Sigmoid colon (tissue), 4 donors: ENCODE results near the gene EVI5L.

ENCODE experiments used
- EP300 ChIP-seq, 4 donors: sonication (generic); formaldehyde crosslinking; IDR thresholded peaks; one replicate each; pipeline ENCODE4 v1.6.1; 2017; ENCODE audit warnings: antibody characterized with exemption in 4 of 4
- POLR2A ChIP-seq, 2 donors: fragments of 450-650 bp; IDR thresholded peaks; one replicate each; pipeline ENCODE4 v1.6.1; 2016; ENCODE audit warnings: antibody characterized with exemption in 2 of 2, mild to moderate bottlenecking in 2 of 2, moderate library complexity in 2 of 2
- POLR2AphosphoS5 ChIP-seq, 4 donors: sonication (generic); formaldehyde crosslinking; IDR thresholded peaks; one replicate each; pipeline ENCODE4 v1.6.1; 2017; ENCODE audit warnings: antibody characterized with exemption in 4 of 4
- TF ChIP-seq, protein P1 (sequence below), 4 experiments: fragments of 450-650 bp in 3 of 4; fragments of 200-600 bp in 1 of 4; IDR thresholded peaks; one replicate each; pipeline ENCODE4 v1.5.1; 2016 to 2019; ENCODE audit warnings: antibody characterized with exemption in 4 of 4, mild to moderate bottlenecking in 3 of 4, moderate library complexity in 2 of 4

DNA sequence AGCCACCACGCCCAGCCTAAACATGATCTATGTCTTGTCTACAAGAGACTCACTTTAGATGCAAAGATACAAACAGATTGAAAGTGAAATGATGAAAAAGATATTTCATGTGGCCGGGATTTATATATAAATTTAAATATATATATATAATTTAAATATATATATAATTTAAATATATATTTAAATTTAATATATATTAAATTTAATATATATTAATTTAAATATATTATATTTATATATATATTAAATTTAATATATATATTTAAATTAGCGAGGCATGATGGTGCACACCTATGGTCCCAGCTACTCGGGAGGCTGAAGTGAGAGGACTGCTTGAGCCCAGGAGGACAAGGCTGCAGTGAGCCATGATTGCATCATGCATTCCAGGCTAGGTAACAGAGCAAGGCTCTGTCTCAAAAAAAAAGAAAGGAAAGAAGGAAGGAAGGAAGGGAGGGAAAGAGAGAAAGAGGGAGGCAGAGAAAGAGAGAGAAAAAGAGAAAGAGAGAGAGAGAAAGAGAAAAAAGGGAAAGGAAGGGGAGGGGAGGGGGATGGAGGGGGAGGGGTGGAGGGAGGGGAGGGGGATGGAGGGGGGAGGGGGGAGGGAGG lies 7.0 kb upstream of the EVI5L start:
- no peak for TF ChIP-seq EP300 (IDR thresholded peaks at IDR 0.05)
- TF ChIP-seq, protein P1, sequence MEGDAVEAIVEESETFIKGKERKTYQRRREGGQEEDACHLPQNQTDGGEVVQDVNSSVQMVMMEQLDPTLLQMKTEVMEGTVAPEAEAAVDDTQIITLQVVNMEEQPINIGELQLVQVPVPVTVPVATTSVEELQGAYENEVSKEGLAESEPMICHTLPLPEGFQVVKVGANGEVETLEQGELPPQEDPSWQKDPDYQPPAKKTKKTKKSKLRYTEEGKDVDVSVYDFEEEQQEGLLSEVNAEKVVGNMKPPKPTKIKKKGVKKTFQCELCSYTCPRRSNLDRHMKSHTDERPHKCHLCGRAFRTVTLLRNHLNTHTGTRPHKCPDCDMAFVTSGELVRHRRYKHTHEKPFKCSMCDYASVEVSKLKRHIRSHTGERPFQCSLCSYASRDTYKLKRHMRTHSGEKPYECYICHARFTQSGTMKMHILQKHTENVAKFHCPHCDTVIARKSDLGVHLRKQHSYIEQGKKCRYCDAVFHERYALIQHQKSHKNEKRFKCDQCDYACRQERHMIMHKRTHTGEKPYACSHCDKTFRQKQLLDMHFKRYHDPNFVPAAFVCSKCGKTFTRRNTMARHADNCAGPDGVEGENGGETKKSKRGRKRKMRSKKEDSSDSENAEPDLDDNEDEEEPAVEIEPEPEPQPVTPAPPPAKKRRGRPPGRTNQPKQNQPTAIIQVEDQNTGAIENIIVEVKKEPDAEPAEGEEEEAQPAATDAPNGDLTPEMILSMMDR (IDR thresholded peaks at IDR 0.05) = no peak
- no peak for TF ChIP-seq POLR2A (IDR thresholded peaks at IDR 0.05)
- no peak for TF ChIP-seq POLR2AphosphoS5 (IDR thresholded peaks at IDR 0.05)
